HepG2 (cell line): ENCODE data around the gene CBLN3. TPM values are rescaled to one million over a fixed set of nuclear protein-coding genes. Genes with fewer than 3 reads are reported as not detected.

Experiments
- ATAC-seq: fragments of 200-7000 bp; cut with Tn5 transposase; 3 replicates; pipeline ENCODE4 v1.9.1; 2020; ENCODE audit warnings: mild to moderate bottlenecking, moderate library complexity
- Bru-seq: library from RNA; stranded (reverse); fragments of 400-500 nt; gene quantifications from one replicate; lab custom pipeline; 2021; lab: Mats Ljungman, UMichigan
- BruChase-seq, 2 experiments: library from RNA; stranded (reverse); fragments of 400-500 nt; gene quantifications; one replicate each; lab custom pipeline; 2021; lab: Mats Ljungman, UMichigan
- BruUV-seq: library from RNA; stranded (reverse); fragments of 400-500 nt; replicated peaks from 2 replicates; lab custom pipeline; 2021; lab: Mats Ljungman, UMichigan
- CTCF ChIA-PET: fragments of 300-600 bp; formaldehyde crosslinking; extraction: SDS; loops from one replicate; lab custom pipeline; 2021; ENCODE audit warnings: low total read pairs, inconsistent platforms, low intra/inter-chr PET ratio; lab: Yijun Ruan, JAX
- POLR2A ChIA-PET: fragments of 350-600 bp; sonication (Branson Sonifier 250); formaldehyde crosslinking; loops from one replicate; lab custom pipeline; 2020; ENCODE audit warnings: antibody characterized with exemption, inconsistent platforms; lab: Yijun Ruan, JAX
- DNase-seq: peaks from one replicate; pipeline ENCODE4 v3.0.0-alpha.2; 2015; ENCODE audit warnings: low spot score
- FAIRE-seq: peaks from 3 replicates; lab custom pipeline; 2011; peaks lifted over from hg19 to GRCh38; lab: Jason Lieb, UNC
- H2AFZ ChIP-seq: one replicate; pipeline ENCODE4 v1.6.1; 2011; ENCODE audit warnings: low read length, inconsistent platforms
- H3K27ac ChIP-seq: fragments of 300-600 bp; 3 replicates; pipeline ENCODE4 v1.8.0; 2011; ENCODE audit warnings: mixed run types, mild to moderate bottlenecking, mixed read lengths, low read length, inconsistent platforms; ENCODE audit not compliant: insufficient read depth; ENCODE audit errors: extremely low read length
- H3K27me3 ChIP-seq, 2 experiments: fragments of 200-600 bp in 1 of 2; 2 replicates in 1 of 2; 3 replicates in 1 of 2; pipeline versions ENCODE4 v1.6.0 to v1.8.0; 2011; ENCODE audit warnings: low read length in 2 of 2, mild to moderate bottlenecking in 2 of 2, moderate library complexity in 2 of 2, inconsistent platforms in 1 of 2; ENCODE audit not compliant: insufficient read depth in 2 of 2, control insufficient read depth in 1 of 2
- H3K36me3 ChIP-seq, 2 experiments: fragments of 200-600 bp in 1 of 2; replicated peaks in 1 of 2; 2 replicates in 1 of 2; 3 replicates in 1 of 2; pipeline versions ENCODE4 v1.5.1 to v1.8.0; 2011; ENCODE audit warnings: low read length in 2 of 2, inconsistent platforms in 1 of 2; ENCODE audit not compliant: insufficient read depth in 2 of 2, control insufficient read depth in 1 of 2
- H3K4me1 ChIP-seq: 2 replicates; pipeline ENCODE4 v1.5.1; 2012; ENCODE audit warnings: low read length, inconsistent platforms; ENCODE audit not compliant: insufficient read depth
- H3K4me2 ChIP-seq: 2 replicates; pipeline ENCODE4 v1.6.0; 2011; ENCODE audit warnings: low read depth, low read length, inconsistent platforms
- H3K4me3 ChIP-seq, 3 experiments: fragments of 200-600 bp in 1 of 3; sonication (generic), shearing (Covaris generic) in 1 of 3; replicated peaks in 1 of 3; 2 replicates each; pipeline ENCODE4 v1.5.1; 2011 to 2016; ENCODE audit warnings: low read length in 3 of 3, inconsistent platforms in 2 of 3, low read depth in 2 of 3, mild to moderate bottlenecking in 2 of 3, control low read depth in 1 of 3, mixed read lengths in 1 of 3; ENCODE audit not compliant: insufficient read depth in 1 of 3
- H3K79me2 ChIP-seq: one replicate; pipeline ENCODE4 v1.6.1; 2011; ENCODE audit warnings: low read length, inconsistent platforms; ENCODE audit not compliant: insufficient read depth
- H3K9ac ChIP-seq: 2 replicates; pipeline ENCODE4 v1.6.0; 2011; ENCODE audit warnings: mild to moderate bottlenecking, low read depth, low read length, inconsistent platforms; ENCODE audit not compliant: insufficient read depth
- H3K9me3 ChIP-seq: 2 replicates; pipeline ENCODE4 v1.5.1; 2012; ENCODE audit warnings: mild to moderate bottlenecking, low read length
- H4K20me1 ChIP-seq: 2 replicates; pipeline ENCODE4 v1.6.0; 2011; ENCODE audit warnings: inconsistent platforms, mild to moderate bottlenecking, low read length, moderate library complexity; ENCODE audit not compliant: insufficient read depth
- EED ChIP-seq: sonication (generic); formaldehyde crosslinking; IDR thresholded peaks from 2 replicates; pipeline ENCODE4 v1.5.0; 2020; ENCODE audit warnings: mild to moderate bottlenecking, missing genetic modification reagents
- GFI1 ChIP-seq: sonication (generic); formaldehyde crosslinking; IDR thresholded peaks from 2 replicates; pipeline ENCODE4 v1.5.0; 2020; ENCODE audit warnings: missing genetic modification reagents, mild to moderate bottlenecking, borderline replicate concordance
- HOXA5 ChIP-seq: sonication (generic); formaldehyde crosslinking; IDR thresholded peaks from 2 replicates; pipeline ENCODE4 v1.4.0; 2020; ENCODE audit warnings: missing genetic modification reagents
- RARG ChIP-seq: sonication (generic); formaldehyde crosslinking; IDR thresholded peaks from 2 replicates; pipeline ENCODE4 v1.4.0; 2020; ENCODE audit warnings: low read depth, mild to moderate bottlenecking, missing genetic modification reagents
- SNAPC4 ChIP-seq: sonication (generic); formaldehyde crosslinking; IDR thresholded peaks from 2 replicates; pipeline ENCODE4 v1.4.0; 2020; ENCODE audit warnings: mild to moderate bottlenecking, missing genetic modification reagents
- TBX3 ChIP-seq: fragments of 450-650 bp; IDR thresholded peaks from 2 replicates; pipeline ENCODE4 v1.6.1; 2017; ENCODE audit warnings: antibody characterized with exemption, mild to moderate bottlenecking, inconsistent platforms, borderline replicate concordance
- TEAD2 ChIP-seq: sonication (generic); formaldehyde crosslinking; IDR thresholded peaks from 2 replicates; pipeline ENCODE4 v1.9.0; 2021; ENCODE audit warnings: missing genetic modification reagents
- WGBS: methylation state at CpG from one replicate; pipeline ENCODE4 v1.1.6; 2017; ENCODE audit warnings: low lambda C conversion rate; 5-methylcytosine and 5-hydroxymethylcytosine counted together
- in situ Hi-C: cut with HindIII; loops from 2 replicates; pipeline ENCODE4 v1.10.0; 2017; ENCODE audit warnings: low pct_unique_long_range_greater_than_20kb; ENCODE audit not compliant: extremely low pct_ligation_motif_present
- intact Hi-C: fragments of 100-400 bp; cut with micrococcal nuclease; formaldehyde crosslinking; loops from one replicate; pipeline ENCODE4 v1.10.0; 2022; ENCODE audit not compliant: unreplicated experiment
- long read RNA-seq, 2 experiments: library from RNA in 1 of 2; library from polyadenylated mRNA in 1 of 2; stranded (forward) in 1 of 2; unstranded in 1 of 2; transcript quantifications; one replicate each; pipeline ENCODE4 v2.0.0, GENCODE V29; 2019 to 2022
- polyA minus RNA-seq, 3 experiments: library from RNA; depleted of rRNA, polyadenylated mRNA; stranded (reverse); fragments of >200 nt; gene quantifications; 2 replicates each; pipeline ENCODE4 v1.2.3, GENCODE V29; 2011; ENCODE audit warnings: low replicate concordance in 1 of 3
- polyA plus RNA-seq, 8 experiments: library from polyadenylated mRNA; depleted of rRNA in 3 of 8; stranded (reverse) in 7 of 8; unstranded in 1 of 8; fragments of >200 nt; fragmentation: Illumina TruSeq in 4 of 8; extraction: Trizol in 4 of 8; gene quantifications; 2 replicates each; pipeline versions ENCODE4 v1.2.1 to v1.2.3, GENCODE V29; 2011 to 2016; ENCODE audit warnings: low read depth in 4 of 8, missing spikeins in 1 of 8, mixed read lengths in 1 of 8; ENCODE audit not compliant: insufficient read depth in 1 of 8
- total RNA-seq, 5 experiments: library from RNA; depleted of rRNA; stranded (reverse); fragments of >200 nt; fragmentation: Illumina TruSeq; extraction: Trizol; gene quantifications; 2 replicates each; pipeline ENCODE4 v1.2.3, GENCODE V29; 2016; ENCODE audit warnings: low read depth in 1 of 5
- TF ChIP-seq, protein P1 (sequence below): sonication (generic); formaldehyde crosslinking; IDR thresholded peaks from 2 replicates; pipeline ENCODE4 v1.8.0; 2022; ENCODE audit warnings: mild to moderate bottlenecking, missing genetic modification reagents, borderline replicate concordance
- TF ChIP-seq, protein P2 (sequence below): sonication (generic); formaldehyde crosslinking; IDR thresholded peaks from 2 replicates; pipeline ENCODE4 v1.5.0; 2020; ENCODE audit warnings: missing genetic modification reagents

Gene CBLN3
- 0.45 and 0.66 TPM in 2 replicates for total RNA-seq (2016; rRNA removed; fragmentation: Illumina TruSeq; extraction: Trizol)
- 0.62 and 0.81 TPM in 2 replicates for total RNA-seq (2016; cell fraction: cytosol; rRNA removed; fragmentation: Illumina TruSeq; extraction: Trizol; ENCODE audit: low read depth)
- 0.58 and 0.78 TPM in 2 replicates for total RNA-seq (2016; cell fraction: insoluble cytoplasmic fraction; rRNA removed; fragmentation: Illumina TruSeq; extraction: Trizol)
- total RNA-seq (2016; cell fraction: membrane; rRNA removed; fragmentation: Illumina TruSeq; extraction: Trizol): 1.3 TPM in 2 replicates
- total RNA-seq (2016; cell fraction: nucleus; rRNA removed; fragmentation: Illumina TruSeq; extraction: Trizol): 0.47 and 0.60 TPM in 2 replicates
- polyA plus RNA-seq (2011; rRNA removed): 0.74 and 0.98 TPM in 2 replicates
- polyA plus RNA-seq (2011; cell fraction: cytosol; rRNA removed): 0.71 and 0.97 TPM in 2 replicates
- polyA plus RNA-seq (2011; cell fraction: nucleus; rRNA removed): 1.3 and 1.8 TPM in 2 replicates
- 0.77 and 1.9 TPM in 2 replicates for polyA plus RNA-seq (2012)
- 0.70 and 0.86 TPM in 2 replicates for polyA plus RNA-seq (2016; cell fraction: cytosol; fragmentation: Illumina TruSeq; extraction: Trizol; ENCODE audit: low read depth)
- polyA plus RNA-seq (2016; cell fraction: insoluble cytoplasmic fraction; fragmentation: Illumina TruSeq; extraction: Trizol; ENCODE audit: low read depth): 0.62 and 1.3 TPM in 2 replicates
- 1.4 TPM in 2 replicates for polyA plus RNA-seq (2016; cell fraction: membrane; fragmentation: Illumina TruSeq; extraction: Trizol; ENCODE audit: low read depth)
- polyA plus RNA-seq (2016; cell fraction: nucleus; fragmentation: Illumina TruSeq; extraction: Trizol; ENCODE audit: insufficient read depth, low read depth): 1.3 and 1.6 TPM in 2 replicates
- 0.37 and 0.92 TPM in 2 replicates for polyA minus RNA-seq (2011; rRNA and poly(A)+ RNA removed; ENCODE audit: low replicate concordance)
- polyA minus RNA-seq (2011; cell fraction: cytosol; rRNA and poly(A)+ RNA removed): 0.30 and 0.35 TPM in 2 replicates
- polyA minus RNA-seq (2011; cell fraction: nucleus; rRNA and poly(A)+ RNA removed): 0.52 and 0.75 TPM in 2 replicates
- Bru-seq, nascent RNA: percentile 27 among the genes with signal in this experiment
- percentile 32 among the genes with signal in this experiment for BruChase-seq, experiment 1, labeled RNA remaining after a 6-hour chase
- percentile 27 among the genes with signal in this experiment for BruChase-seq, experiment 2, labeled RNA remaining after a 2-hour chase
- long read RNA-seq, experiment 1: 0 reads
- long read RNA-seq, experiment 2, partial matches to known transcripts: 0 of 2 reads
- long read RNA-seq, experiment 2, other reads (novel, unspliced or antisense): 0 of 2 reads

- ATAC-seq (peak; percentile 73), FAIRE-seq (no peak), DNase-seq (peak; percentile 94)
- WGBS: 13% methylated on average over 56 of the region's 57 CpGs
- peak within 1 kb of the TSS; percentile 86 for H3K4me2 ChIP-seq
- CTCF ChIA-PET: interaction anchor here (8.8 to 11.8 kb wide), 2 partner anchors 65 to 98 kb away, joined by 235 to 295 read pairs; partner anchors contain the start of genes ADCY4 and NFATC4
- no peaks in the 10 kb centered on the region; a peak in 1 of 5 replicates for H3K27me3 ChIP-seq
- BruUV-seq: TSS peak; percentile 84
- POLR2A ChIA-PET: interaction anchor here (0.6 to 9.1 kb wide), 52 partner anchors 9 to 1663 kb away, joined by 3 to 242 read pairs (median 6); partner anchors contain the start of genes ACIN1, BCL2L2, C14orf119 and CHMP4A
- H3K27ac ChIP-seq: peak within 1 kb of the TSS; percentile 66
- H2AFZ ChIP-seq: peak within 1 kb of the TSS; percentile 18
- in situ Hi-C loops: loop anchor here (5.0 to 10.0 kb wide), 3 partner anchors 62 to 185 kb away; partner anchors contain the start of genes NFATC4 and TINF2
- peaks cover 18 to 20% of the 10 kb centered on the region in 2 experiments for H3K36me3 ChIP-seq
- peak within 1 kb of the TSS; percentile 65 to 82 (median 80) for H3K4me3 ChIP-seq
- H3K79me2 ChIP-seq: peaks cover 6% of the 10 kb centered on the region
- H3K9me3 ChIP-seq: no peaks in the 10 kb centered on the region
- H3K4me1 ChIP-seq: peaks cover 69% of the 10 kb centered on the region
- H3K9ac ChIP-seq: peak within 1 kb of the TSS; percentile 79
- intact Hi-C loops: loop anchor here (2.0 to 10.0 kb wide), 3 partner anchors 31 to 845 kb away; partner anchors contain the start of genes NYNRIN and TINF2
- peaks cover 16% of the 10 kb centered on the region for H4K20me1 ChIP-seq
- TF ChIP-seq HOXA5 (CRISPR knock-in tag) (peak; percentile 74; the same call in 1 of the 2 replicates), RARG (no peak), TBX3 (no peak), SNAPC4 (CRISPR knock-in tag) (peak; percentile 89), EED (CRISPR knock-in tag) (peak; percentile 98), TEAD2 (CRISPR knock-in tag) (no peak), GFI1 (CRISPR knock-in tag) (no peak)
- TF ChIP-seq, protein P1, sequence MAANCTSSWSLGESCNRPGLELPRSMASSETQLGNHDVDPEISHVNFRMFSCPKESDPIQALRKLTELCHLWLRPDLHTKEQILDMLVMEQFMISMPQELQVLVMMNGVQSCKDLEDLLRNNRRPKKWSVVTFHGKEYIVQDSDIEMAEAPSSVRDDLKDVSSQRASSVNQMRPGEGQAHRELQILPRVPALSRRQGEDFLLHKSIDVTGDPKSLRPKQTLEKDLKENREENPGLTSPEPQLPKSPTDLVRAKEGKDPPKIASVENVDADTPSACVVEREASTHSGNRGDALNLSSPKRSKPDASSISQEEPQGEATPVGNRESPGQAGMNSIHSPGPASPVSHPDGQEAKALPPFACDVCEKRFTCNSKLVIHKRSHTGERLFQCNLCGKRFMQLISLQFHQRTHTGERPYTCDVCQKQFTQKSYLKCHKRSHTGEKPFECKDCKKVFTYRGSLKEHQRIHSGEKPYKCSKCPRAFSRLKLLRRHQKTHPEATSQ: no peak
- TF ChIP-seq, protein P2, sequence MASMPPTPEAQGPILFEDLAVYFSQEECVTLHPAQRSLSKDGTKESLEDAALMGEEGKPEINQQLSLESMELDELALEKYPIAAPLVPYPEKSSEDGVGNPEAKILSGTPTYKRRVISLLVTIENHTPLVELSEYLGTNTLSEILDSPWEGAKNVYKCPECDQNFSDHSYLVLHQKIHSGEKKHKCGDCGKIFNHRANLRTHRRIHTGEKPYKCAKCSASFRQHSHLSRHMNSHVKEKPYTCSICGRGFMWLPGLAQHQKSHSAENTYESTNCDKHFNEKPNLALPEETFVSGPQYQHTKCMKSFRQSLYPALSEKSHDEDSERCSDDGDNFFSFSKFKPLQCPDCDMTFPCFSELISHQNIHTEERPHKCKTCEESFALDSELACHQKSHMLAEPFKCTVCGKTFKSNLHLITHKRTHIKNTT (CRISPR knock-in tag): no peak
Measured at GRCh38 chr14:24429395-24430142, at the start of gene CBLN3, which contains the start of gene KHNYN. Gene CBLN3, minus strand, starts transcription at chr14:24429668. Its CDS starts 614 bp downstream, at chr14:24429054. Gene KHNYN, plus strand, starts transcription at chr14:24429954. Its CDS starts 777 bp downstream, at chr14:24430731.
